HG02759 (cell line): ENCODE results near the gene RGS6.

Source experiments
- ATAC-seq: cut with Tn5 transposase; IDR thresholded peaks from one replicate; pipeline ENCODE4 v1.9.1; 2021; ENCODE audit warnings: mild to moderate bottlenecking, moderate library complexity; ENCODE audit not compliant: unreplicated experiment

The RGS6 gene

GRCh38 chr14:72521045-72521444, 588.8 kb downstream of the RGS6 start:
- ATAC-seq = no peak

GRCh38 chr14:72521968-72522741, 589.9 kb downstream of the RGS6 start:
- ATAC-seq = no peak

- no peak for ATAC-seq
Observed at GRCh38 chr14:72522847-72523246, 590.6 kb downstream of the RGS6 start.

GRCh38 chr14:72523424-72524294, 591.4 kb downstream of the RGS6 start:
- no peak for ATAC-seq

DNA sequence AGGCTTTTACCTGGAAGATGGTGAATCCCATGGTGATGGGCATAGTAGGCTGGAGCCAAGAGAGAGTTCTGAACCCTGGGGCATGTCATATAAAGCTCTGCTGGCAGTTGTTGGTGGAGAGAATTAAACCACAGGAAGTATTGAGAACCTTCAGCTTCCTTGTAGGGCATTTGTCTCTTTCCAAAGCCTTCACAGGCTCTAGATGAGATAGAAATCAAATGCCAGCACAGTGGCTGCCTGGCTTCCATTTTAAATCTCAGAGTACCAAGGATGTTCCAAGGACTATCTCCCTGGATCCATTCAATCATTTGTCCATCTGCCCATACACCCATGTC, 592.0 kb downstream of the RGS6 start:
- ATAC-seq = no peak

DNA sequence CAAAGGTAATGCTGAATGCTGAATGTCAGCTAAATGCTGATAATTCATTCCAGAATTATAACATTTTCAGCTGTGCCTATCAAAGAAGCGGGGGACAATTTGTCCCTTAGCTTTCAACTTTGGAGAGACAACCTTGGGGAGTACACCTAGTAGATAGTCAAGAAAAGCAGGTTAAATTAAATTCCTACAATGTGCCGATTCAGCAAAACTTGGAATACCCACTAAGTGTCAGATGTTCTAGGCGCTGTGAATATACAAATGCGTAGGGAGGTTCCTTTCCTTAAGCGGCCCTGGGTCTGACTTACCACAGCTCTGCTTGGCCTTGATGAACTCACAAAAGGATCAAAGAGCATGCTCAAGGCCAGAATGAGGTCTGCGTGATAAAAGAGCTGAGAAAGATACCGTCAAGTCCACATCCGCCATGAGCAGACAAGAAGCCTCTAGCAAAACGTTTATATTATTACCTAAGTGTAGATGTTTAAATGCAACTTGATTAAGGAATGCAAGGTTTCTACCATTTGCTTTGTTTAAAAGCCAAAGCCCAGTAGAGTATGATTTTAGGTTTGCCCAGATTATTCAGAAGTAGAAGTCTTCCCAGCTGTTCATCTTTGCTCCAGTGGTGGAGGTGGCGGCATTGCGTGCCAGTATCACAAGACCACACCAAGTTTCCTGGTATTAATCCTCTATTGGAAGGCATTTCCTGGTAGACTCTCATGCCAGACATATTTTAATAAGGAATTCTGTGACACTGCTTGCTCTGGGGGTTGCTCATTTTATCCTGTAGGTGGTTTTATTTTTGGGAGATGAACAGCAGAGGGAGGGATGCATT, 593.1 kb downstream of the RGS6 start:
- no peak for ATAC-seq

GRCh38 chr14:72527591-72527990, 595.4 kb downstream of the RGS6 start:
- no peak for ATAC-seq

- no peak for ATAC-seq
Observed at GRCh38 chr14:72528059-72528862, 596.0 kb downstream of the RGS6 start.

GRCh38 chr14:72528863-72529175, 596.6 kb downstream of the RGS6 start:
- no peak for ATAC-seq

GRCh38 chr14:72532686-72533454, 600.6 kb downstream of the RGS6 start:
- no peak for ATAC-seq

GRCh38 chr14:72535485-72535884, 603.3 kb downstream of the RGS6 start:
- ATAC-seq = no peak

GRCh38 chr14:72538387-72538786, 606.2 kb downstream of the RGS6 start:
- ATAC-seq = no peak

- ATAC-seq = no peak
Observed at GRCh38 chr14:72539661-72540315, 607.6 kb downstream of the RGS6 start.

DNA sequence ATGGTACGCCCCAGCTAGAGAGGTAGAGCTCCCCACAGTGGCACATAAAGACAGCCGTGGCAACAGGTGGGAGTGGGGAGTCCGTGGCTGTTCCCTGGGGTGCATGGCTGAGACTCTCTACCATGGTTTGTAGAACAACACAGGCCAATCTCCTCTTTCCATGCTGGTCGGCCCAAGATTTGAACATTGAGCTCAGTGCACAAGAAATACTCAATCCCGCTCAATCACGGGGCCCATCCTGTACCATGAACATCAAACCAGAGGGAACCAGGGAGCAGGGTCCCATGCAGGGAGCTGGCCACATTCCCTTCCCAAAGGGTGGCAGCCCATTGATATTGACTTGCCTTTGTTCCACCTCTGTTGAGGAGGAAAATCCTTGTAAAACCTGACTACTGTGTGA, 608.6 kb downstream of the RGS6 start:
- ATAC-seq = no peak

- ATAC-seq = no peak
Observed at GRCh38 chr14:72541546-72541945, 609.3 kb downstream of the RGS6 start.

- ATAC-seq = no peak
Observed at GRCh38 chr14:72543341-72543740, 611.1 kb downstream of the RGS6 start.

- no peak for ATAC-seq
Observed at GRCh38 chr14:72544615-72545387, 612.6 kb downstream of the RGS6 start.

GRCh38 chr14:72545411-72546311, 613.4 kb downstream of the RGS6 start:
- ATAC-seq = no peak
